Ishikawa (cell line): ENCODE data around the gene TYW5.

Experiments used
- CEBPB ChIP-seq: IDR thresholded peaks from 2 replicates; pipeline ENCODE4 v1.6.1; 2012
- CREB1 ChIP-seq: IDR thresholded peaks from 2 replicates; pipeline ENCODE4 v1.6.1; 2012; ENCODE audit warnings: low read depth
- FOXM1 ChIP-seq: IDR thresholded peaks from 2 replicates; pipeline ENCODE4 v1.6.1; 2012; ENCODE audit warnings: low read depth, borderline replicate concordance
- MAX ChIP-seq: IDR thresholded peaks from 2 replicates; pipeline ENCODE4 v1.6.1; 2012
- TAF1 ChIP-seq: IDR thresholded peaks from 2 replicates; pipeline ENCODE4 v1.6.1; 2012; ENCODE audit warnings: low read depth, mild to moderate bottlenecking
- TEAD4 ChIP-seq: IDR thresholded peaks from 2 replicates; pipeline ENCODE4 v1.6.1; 2012
- USF1 ChIP-seq: IDR thresholded peaks from 2 replicates; pipeline ENCODE4 v1.6.1; 2012
- YY1 ChIP-seq: IDR thresholded peaks from 2 replicates; pipeline ENCODE4 v1.6.1; 2012; ENCODE audit warnings: low read depth

DNA sequence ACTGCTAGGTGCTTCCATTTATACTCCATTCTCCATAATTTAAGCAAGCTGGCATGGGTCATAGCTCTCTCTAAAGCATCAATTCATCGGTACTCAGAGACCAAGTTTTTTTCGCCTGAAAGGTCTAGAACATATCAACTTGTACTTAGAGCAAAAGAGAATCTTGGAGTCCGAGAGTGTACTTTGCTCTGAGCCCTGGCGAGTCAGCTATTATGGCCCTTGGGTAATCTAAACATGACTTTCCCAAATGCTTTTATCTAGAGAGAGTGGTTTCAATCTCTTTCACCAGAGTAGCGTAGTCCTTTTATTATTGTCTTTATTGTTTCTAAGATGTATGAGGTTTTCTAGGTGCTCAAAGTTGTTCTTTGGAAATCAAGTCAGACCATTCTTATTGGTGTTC lies 34.5 kb upstream of the TYW5 start:
- no peak for TF ChIP-seq YY1
- TF ChIP-seq CEBPB: no peak
- TF ChIP-seq TEAD4: no peak
- no peak for TF ChIP-seq CREB1
- no peak for TF ChIP-seq TAF1
- no peak for TF ChIP-seq MAX
- no peak for TF ChIP-seq FOXM1
- TF ChIP-seq USF1: no peak
